GM19438 (cell line): ENCODE data around the gene ANHX.
"Not testable (repeated sequence)": the region's sequence is repeated elsewhere in the genome, so short reads cannot be mapped to it uniquely, and the experiment has no call there.

Source experiments
- ATAC-seq: cut with Tn5 transposase; IDR thresholded peaks from one replicate; pipeline ENCODE4 v1.9.1; 2021; ENCODE audit warnings: low read depth; ENCODE audit not compliant: unreplicated experiment

Gene ANHX

DNA sequence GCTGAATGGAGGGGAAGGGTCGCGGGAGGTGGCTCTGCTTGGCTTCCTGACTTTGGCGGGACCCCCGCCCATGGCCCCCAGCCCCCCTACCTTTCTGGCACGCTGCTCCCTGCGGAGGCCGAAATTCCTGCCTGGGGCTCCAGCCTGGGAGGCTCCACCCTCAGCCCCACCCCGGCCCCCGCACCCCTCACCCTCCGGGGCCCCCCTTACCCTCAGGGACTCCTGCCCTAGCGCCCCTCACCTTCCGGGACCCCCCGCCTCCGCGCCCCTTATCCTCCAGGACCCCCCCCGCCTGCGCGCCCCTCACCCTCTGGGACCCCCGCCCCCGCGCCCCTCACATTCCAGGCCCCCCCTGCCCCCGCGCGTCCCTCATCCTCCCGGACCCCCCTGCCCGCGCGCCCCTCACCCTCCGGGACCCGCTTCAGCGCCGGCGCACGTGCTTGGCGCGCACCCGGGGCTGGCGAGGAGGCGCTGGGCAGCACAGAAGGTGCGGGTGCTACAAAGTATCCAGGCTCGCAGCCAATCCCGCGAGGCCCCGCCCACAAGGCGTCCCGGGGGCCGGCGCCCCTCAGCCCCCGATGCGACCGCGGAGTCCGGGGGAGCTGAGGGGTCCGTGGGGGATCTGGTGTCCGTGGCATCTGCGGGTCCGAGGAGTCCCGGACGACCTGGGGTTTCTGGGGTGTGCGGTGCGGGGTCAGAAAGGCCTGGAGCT is at the start of gene ANHX:
Gene ANHX, minus strand, starts transcription at position 477 of the 712 bp plus-strand sequence. CDS start 1,521 bp downstream, outside the sequence.
- no peak for ATAC-seq

DNA sequence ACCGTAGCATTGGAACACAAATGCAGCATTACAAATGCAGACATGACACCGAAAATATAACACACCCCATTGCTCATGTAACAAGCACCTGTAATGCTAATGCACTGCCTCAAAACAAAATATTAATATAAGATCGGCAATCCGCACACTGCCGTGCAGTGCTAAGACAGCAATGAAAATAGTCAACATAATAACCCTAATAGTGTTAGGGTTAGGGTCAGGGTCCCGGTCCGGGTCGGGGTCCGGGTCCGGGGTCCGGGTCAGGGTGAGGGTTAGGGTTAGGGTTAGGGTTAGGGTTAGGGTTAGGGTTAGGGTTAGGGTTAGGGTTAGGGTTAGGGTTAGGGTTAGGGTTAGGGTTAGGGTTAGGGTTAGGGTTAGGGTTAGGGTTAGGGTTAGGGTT is 29.0 kb upstream of the ANHX start:
- ATAC-seq: not testable (repeated sequence)

DNA sequence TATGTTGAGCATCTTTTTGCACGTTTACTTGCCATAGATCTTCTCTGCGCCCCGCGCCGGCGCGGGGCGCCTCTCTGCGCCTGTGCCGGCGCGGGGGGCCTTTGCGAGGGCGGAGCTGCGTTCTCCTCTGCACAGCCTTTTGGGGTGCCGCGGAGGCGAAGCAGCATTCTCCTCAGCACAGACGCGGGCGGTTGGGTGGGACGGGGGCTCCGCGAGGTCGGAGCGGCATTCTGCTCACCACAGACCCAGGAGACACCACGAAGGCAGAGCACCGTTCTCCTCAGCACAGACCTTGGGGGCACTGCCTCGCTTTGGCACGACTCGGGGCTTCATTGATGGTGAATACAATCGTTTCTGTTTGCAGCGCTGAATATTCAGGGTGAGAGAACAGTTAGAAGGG is 28.5 kb upstream of the ANHX start:
- ATAC-seq: no peak

DNA sequence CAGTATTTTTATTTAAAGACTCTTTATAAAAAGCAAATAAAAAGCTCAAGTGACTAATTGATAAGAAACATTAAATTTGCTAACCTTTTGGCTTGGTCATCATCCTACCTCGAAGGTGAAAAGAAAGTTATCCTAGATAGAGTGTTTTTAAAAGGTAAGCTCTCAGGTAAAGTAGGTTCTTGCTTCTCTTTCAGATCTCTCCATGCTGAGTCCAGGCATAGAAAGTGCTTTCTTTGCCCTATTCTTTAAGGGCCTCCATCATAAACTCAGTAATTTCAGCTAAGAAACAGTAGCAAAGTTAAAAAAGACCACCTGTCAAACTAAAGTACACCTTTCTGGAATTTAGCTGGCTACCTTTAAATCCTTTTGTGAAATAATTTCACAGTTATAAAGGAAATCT is 20.6 kb upstream of the ANHX start:
- no peak for ATAC-seq

DNA sequence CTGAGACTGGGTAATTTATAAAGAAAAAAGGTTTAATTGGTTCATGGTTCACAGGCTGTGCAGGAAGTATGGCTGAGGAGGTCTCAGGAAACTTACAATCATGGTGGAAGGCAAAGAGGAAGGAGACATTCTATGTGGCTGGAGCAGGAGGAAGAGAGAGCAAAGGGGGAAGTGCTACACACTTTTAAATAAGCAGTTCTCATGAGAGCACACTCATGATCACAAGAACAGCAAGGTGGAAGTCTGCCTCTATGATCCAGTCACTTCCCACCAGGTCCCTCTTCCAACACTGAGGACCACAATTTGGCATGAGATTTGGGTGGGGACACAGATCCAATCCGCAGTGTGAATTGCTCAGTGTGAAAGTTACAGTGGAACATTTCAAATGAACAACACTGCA is 20.2 kb upstream of the ANHX start:
- ATAC-seq: not testable (repeated sequence)

DNA sequence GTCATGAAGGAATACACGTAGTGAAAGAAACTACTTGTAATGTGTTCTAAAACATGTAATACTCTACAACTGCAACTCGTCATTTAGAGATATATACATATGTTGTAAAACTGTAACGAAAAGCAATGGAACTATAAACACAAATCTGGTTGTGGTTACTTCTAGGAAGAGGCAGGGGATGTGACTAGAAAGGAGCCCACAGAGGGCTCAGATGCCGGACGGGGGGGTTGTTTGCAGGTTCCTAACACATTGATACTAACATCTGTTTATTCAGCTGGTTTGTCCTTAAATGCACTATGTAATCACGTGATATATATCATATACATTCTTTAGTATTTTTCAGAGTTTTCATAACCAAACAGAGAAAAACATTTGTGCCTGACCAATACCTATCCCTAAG is 16.1 kb upstream of the ANHX start:
- no peak for ATAC-seq

DNA sequence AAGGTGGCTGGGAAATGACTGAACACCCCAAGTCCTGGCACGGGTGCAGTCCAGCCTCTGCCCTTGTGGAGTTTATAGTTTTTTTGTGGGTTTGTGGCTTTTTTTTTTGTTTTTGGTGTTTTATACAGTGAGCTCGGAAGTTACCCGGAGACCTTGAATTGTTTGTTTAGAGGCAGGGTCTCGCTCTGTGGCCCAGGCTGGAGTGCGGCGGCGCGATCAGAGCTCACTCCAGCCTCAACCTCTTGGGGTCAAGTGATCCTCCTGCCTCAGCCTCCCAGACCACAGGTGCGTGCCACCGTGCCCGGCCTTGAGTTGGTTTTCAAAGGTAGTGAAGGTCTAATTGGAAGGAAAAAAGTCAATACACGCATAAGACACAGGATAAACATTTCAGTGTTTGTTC is 879 bp upstream of the ANHX start:
- no peak for ATAC-seq

DNA sequence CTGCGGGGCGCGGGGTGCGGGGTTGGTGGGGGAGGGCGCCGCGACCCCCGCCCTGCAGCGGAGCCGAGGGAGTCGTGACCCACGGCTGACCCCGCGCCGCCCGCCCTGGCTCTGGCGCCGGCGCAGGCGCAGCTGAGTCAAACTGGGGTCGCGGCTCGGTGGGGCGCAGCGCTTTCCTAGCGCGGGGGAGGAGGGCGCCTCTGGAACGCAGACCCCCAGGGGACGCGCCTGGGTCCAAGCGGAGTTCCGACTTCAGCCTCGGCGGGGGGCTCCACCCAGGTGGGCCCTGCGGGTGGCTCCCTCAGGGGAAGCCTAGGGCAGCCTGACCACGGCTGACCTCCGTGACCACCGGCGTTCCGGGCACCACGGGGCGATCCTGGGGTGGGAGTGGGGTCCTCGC is 467 bp upstream of the ANHX start:
- no peak for ATAC-seq

DNA sequence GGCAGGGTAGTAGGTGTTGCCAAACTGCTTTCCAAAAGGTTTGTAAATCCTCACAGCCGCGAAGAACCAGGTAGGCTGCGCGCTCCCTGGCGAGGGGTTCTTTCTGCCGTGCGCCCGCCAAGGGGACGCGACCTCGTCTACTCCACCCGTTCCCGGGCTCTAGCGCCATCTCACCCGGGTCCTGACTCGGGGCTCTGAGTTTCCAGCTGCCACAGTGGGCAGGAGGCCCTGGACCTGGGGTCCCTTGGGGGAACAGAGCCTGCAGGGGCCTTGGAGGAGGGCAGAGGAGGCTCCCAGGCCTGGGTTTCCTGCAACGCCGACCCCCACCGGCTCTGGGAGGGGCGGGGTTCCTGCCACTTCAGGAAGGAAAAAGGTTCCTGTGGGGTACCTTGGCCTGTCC is 706 bp downstream of the ANHX start:
- no peak for ATAC-seq

DNA sequence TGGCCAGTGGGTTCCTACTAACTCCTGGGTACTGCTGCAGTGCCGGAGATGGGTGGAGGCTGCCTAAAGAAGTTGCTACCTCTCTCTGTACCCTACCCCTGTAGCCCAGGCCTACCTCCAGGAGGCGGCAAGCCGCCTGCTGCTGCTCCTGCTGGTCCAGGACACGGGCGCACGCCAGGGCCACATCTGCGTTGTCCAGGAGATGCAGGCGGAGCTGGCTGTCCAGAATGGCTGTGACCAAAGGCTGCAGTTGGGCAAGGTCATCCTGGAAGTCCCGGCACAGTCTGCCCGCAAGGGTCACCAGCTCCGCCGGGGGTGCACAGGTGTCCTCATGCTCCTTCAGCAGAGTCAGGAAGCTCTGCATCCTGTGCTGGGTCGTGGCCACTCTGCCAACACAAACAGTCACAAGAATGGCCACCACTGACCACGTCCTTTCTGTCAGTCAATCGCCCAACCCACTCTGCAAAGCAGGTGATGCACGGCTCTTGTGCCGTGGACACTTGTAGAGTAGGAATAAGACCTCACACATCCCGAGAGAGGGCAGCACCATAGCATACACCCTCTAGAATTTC is 1.6 kb downstream of the ANHX start:
- ATAC-seq: no peak

DNA sequence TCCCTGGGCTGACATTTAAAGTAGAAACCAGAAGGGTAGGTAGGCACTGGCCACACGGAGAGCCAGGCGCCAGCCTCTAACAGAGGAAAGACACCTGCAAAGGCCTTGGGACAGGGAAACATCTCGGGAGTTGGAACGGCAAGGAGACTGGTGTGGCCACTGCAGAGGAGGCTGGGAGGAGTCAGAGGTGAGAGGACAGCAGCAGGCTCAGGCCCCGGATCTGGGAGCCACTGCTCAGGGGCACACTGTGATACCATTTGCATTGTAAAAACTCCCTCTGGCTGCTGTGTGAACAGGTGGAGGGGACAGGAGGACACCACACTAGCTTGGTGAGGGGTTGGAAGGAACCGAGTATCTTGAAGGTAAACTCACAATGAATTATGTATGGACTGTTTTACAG is 2.7 kb downstream of the ANHX start:
- ATAC-seq: no peak

DNA sequence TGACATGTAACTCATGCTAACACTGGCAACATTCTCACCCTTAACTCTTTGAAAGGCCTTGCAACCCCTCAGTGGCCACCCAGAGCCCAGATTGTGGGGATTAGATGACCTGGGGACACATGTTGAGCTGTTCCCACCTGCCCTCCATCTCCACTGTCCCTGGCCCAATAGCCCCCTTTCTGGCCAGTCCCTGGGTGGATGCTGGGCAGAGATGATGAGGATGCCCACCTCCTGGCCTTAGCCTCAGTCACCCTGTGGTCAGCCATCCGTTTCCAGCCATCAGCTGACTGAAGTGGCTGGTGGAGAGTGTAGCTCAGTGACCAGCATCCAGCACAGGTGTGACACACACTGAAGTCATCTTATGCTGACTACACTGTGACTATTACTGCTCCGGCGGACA is 4.7 kb downstream of the ANHX start:
- no peak for ATAC-seq

DNA sequence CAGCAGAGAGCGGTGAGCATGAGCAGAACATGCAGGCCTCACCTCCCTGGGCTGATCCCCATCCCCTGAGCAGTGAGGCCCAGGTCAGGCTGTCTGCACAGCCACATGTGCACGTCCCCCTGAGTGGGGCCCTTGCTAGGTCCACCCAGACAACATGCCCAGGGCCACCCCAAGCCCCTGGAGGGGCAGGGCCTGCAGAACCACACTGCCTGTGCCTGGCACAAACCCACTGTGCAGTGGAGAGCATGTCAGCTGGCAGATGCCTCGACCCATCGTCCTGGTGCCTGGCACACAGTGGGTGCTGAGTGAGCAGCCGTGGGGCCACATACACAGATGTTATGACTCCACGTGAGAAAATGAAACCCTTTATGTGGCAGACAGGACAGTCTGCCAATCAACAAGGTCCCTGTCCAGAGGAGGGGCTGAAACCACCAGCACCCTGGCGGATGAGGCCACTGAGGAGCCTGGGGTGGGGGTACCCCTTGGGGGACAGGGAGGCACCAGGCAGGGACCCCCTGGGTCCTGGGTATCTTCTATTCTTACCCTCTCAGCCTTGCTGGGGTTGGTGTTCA is 8.3 kb downstream of the ANHX start:
- ATAC-seq: no peak

DNA sequence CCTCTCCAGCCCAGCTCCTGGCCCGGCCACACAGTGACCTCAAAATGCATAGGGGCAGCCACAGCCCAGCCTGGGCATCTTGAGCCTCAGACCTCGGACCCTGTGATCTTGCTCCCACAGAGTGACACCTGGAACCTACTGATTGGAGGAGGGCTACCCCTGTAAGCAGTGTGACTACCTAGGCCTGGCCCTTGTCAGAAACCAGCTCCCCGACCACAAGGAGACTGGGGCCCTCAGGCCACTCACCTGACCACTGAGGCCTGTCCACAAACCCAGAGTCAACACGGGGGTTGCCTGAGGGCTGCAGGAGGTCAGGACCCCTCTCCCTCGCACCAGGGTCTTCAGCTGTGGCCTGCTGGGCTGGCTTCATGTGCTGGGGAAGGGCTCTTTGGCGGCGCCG is 9.0 kb downstream of the ANHX start:
- ATAC-seq: no peak

DNA sequence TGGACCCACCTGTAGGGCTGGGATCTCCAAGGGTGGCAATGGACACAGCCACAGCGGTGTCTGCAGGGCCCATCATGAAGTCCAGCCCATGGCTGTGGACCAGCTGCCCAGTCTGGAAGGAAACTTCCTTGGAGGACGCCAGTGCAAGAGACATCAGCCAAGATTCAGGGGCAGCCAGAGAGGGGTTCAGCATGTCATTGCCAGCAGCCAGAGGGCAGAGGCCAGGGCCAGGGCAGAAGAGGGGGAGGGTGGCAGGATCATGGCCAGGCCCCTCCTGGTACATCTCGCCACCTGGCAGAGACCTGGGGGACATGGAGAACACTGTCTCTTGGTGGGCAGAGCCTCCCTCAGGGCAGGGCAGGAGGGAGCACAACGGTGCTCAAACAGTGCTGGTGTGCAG is 10.2 kb downstream of the ANHX start:
- no peak for ATAC-seq

DNA sequence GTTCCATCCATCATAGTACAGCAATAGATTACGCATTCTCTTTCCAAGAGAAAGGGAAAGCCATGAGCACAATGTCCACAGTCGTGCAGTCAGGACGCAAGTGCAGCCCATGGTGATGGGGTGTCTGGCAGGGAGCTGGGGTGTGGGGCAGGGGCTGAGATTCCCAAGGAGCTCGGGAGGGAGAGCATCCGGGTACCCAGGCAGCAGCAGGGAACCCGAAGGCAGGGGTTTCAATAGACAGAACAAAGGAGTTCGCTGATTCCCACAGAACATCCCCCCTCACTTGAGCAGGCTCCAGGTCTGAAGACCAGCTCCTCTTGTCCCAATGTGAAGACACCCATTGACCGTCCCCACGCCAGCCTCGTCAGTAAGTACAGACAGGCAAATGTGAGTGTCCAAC is 13.5 kb downstream of the ANHX start:
- ATAC-seq: no peak

DNA sequence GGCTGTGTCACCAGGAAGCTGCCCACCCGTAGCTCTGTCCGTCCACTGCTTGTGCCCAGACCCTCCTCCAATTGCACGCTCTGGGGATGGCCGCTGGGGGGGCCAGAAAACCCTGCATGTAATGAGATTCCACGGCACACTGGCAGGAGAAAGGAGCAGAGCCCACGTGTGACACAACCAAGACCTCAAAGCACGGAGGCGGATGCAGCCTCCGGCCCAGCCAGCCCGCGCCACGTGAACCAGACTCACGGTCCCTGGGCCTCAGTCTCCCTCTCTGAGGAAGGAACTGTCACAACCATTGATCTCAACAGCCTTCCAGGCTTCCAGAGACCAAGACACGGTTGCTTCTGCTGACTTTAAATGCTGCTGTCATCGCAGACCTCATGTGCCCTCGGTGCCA is 14.4 kb downstream of the ANHX start:
- no peak for ATAC-seq

DNA sequence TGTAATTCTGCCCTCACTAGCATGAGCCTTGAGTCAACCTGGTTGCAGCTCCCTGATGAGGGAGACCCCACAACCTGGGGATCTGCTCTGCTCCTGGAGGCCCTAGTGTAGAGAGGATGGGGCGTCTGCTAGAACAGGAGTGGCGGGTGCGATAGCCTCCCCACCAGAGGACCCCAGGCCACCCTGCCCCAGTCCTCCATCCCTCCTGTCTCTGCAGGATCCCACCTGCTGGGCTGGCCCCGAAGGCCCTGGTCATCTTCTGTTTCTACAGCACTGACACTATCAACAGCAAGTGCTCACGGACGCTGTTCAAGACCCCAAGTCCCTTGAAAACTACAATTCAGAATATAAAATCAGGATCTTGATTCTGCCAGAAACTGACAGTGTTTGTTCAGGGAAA is 15.2 kb downstream of the ANHX start:
- ATAC-seq: no peak

DNA sequence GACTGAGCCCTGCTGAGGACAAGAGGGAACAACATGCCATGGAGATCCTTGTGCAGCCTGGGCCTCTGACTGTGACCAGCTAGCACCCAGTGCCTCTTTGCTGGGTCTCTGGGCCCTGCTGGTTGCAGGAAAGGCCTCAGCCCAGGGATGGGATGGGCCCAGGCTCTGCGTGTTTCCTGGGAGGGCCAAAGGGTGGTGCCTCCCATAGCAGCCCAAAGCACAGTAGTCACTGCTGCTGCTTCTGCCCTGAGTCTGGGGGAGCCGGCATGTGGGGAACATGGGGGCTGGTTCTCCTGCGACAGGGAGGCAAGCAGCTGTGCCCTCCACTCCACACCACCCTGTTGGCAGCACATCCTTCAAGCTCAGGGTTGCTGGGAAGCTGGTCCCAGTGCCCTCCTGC is 18.5 kb downstream of the ANHX start:
- no peak for ATAC-seq

DNA sequence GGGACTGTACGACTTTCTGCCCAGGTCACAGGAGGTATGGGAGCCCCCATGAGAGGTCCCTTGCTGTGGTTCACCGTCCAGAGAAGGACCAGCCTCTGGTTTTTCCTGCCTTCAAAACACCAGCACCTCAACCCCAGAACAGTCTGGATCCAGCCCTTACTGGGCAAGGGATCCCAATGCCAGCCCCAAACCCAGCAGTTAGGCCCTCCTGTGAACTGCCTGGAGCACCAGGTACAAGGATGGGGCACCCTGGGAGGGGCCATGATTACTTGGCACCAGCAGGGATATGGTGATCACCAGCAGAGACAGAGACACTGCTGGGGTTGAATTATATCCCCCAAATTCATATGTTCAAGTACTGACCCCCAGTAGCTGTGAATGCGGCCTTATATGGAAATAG is 20.0 kb downstream of the ANHX start:
- ATAC-seq: no peak

DNA sequence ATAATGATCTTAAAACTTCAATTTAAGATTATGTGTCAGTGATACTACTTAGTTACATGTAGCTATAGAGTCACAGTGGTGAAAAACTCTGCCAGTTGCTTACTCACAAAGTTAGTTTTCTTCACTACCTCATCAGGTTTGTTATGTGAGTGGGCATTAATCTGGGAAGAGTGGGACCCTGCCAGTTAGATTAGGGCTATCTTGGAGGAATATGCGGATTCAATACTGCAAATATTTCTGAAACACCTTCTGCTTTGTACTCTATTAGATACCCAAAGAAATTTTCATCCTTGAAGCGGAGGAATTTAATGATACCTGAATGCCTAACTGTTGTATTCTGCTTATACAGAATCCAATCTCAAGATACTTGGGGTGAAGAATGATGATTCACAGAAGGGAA is 29.3 kb downstream of the ANHX start:
- no peak for ATAC-seq

DNA sequence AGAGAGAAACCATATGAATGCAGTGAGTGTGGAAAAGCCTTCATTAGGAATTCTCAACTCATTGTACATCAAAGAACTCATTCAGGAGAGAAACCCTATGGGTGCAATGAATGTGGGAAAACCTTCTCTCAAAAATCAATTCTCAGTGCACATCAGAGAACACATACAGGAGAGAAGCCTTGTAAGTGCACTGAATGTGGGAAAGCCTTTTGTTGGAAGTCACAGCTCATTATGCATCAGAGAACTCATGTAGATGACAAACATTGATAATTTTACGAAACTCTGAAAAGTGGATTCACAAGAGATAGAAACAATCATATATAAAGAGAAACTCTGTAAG is 31.4 kb downstream of the ANHX start:
- ATAC-seq: no peak
